ENCODE results near the gene LAMA3.

LAMA3 gene

DNA sequence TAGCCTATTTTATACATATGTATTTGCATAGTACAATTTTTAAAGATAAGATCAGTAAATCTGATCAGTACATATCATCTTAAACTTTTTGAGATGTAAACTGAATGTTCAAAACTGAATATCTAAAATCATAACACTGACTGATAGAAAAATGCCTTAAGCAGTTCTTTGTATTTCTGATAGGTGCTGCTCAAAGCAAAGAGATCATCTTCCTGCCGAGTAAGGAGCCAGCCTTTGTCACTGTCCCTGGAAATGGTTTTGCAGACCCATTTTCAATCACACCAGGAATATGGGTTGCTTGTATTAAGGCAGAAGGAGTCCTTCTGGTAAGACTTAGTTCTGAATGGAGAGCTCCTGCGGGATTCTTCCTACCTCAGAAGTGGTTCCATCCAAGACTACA lies 135.0 kb downstream of the LAMA3 start:
- DNase-seq (ENCODE audit: low read depth in 3 of 3): no peak

DNA sequence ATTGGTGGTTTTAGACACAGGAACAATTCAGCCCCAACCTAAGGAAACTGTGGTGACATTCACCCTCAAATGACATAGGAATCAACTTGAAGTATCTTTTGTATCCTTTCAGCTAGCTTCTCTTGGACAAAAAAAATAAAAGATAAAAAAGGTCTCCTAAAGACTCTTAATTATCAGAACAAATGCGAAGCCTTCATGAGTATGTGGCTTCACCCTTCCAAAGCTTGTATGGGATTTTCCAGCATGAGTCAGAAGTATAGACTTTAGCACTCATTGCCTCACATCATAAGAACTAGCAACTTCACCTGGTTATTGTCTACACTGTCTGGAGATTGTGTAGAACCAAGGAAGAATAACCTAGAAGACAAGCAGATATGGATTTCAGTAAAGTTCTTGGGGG lies 135.4 kb downstream of the LAMA3 start:
- DNase-seq (ENCODE audit: low read depth in 3 of 3): no peak

DNA sequence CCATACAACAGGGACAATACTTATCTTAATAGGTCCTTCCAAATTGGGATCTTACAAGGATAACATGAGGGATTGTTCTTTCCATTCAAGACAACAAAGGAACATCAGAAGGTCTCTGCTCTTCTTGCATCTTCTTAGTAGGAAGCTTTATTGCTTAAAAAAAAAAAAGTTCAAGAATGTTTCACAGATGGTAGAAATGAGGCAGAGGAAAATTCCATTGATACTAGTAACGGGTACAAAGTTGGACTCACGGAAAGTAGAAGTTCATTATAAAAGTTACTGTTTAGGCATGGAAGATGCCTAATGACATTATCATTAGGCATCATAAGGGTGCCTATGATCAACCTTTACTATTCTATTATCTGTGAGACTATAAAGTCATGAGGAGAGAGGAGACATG lies 136.2 kb downstream of the LAMA3 start:
- DNase-seq (ENCODE audit: low read depth in 3 of 3): no peak

DNA sequence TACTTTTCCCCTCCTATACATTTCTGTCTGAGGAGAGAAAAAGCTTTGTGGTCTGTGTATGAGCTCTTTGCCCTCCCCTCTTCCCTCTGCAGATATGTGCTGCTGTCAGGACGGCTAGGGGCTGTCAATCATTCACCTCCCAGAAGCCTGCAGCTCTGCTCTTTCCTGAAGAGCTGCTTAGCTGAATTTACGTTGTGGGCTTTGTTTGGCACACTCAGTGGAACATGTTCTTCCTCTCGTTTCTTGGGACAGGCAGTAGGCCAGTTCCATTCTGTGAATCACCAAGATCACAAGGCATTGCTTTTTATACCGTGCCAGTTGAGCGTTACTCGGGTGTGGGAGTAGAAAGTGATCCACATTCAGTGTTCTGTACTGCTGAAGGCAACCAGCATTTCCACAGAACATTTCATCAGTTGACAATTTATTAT lies 136.7 kb downstream of the LAMA3 start:
- DNase-seq (ENCODE audit: low read depth in 3 of 3): no peak

DNA sequence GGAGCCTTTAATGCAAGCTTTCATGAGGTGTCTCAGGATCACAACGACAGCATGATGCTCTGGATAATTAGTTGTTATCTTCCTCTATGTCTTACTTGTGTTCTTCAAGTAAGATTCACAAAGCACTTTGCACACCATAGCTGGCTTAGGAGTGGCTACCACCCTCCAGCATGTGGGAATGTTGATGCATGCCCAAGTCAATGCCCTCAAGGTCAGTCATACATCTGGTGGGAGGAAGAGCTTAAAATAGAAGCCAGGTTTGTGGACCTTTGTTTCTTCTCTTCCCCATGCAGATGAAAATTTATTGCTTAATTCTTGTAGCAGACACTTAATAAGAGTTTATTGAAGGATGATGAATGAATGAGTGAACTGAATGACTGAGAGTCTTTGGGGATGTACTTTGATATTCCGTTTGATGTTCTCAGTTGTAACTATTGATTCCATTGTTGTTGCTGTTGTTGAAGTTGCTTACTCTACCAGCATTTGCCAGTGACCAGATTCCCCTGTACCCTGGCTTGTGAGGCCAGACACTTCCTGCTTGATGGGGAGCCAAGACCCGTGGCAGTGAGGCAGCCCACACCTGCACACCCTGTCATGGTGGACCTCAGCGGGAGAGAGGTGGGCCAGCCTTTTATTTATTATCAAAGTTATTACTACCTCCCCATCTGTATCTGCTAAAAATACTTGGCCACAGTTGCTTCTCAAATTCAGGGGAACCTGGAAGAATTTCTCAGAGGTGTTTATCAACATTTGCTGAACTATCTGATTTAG lies 137.8 kb downstream of the LAMA3 start:
- no peak for DNase-seq (ENCODE audit: low read depth in 3 of 3)

DNA sequence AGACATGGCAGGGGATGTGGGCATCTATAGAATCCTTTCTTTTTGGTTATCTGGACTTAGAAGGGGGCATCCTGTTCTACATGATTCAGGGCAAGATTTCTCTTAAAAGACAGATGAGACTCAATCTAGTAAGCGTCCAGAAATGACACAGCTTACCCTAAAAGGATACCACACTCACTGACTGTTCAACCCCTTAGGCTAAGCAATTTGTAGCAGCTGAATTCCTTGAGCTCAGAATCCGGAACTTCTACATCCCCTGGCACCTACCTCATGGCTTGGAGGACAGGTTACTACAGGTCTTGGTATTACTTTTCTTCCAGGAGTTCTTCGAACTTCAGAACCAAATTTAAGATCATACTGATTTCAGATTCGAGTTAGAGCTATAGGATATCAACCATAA lies 138.4 kb downstream of the LAMA3 start:
- no peak for DNase-seq (ENCODE audit: low read depth in 3 of 3)

DNA sequence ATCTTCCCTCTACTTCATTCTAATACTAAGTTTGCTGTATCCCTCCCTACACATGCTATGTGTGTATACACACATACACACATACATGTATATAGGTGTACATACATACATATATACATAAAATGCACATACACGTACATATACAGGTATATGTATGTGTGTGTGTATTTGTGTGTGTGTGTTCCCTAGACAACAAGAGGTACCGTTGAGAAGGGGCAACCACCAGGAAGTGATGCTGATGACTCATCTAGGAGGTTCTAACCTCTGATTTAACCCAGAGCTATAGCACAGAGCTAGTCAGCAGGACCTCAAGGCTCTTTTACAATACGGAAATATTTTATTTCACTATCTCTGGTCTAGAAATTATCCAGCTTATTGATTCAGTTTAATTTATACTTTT lies 139.2 kb downstream of the LAMA3 start:
- DNase-seq (ENCODE audit: low read depth in 3 of 3): no peak

DNA sequence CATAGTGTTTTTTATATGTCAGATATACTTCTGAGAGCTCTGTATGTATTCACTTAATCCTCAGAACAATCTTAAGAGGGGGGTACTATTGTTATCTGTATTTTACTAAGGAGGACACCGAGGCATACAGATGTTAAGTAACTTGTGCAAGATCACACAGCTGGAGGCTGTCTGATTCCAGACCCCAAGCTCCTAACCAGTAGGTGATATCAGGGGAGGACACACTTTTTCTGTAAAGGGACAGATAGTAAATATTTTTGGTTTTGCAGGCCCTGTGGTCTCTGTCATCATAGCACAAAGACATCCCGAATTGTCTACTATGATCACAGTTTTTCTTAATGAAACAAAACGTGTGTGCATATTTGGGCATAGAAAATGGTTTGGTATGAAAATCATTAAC lies 143.7 kb downstream of the LAMA3 start:
- no peak for DNase-seq (ENCODE audit: low read depth in 3 of 3)

DNA sequence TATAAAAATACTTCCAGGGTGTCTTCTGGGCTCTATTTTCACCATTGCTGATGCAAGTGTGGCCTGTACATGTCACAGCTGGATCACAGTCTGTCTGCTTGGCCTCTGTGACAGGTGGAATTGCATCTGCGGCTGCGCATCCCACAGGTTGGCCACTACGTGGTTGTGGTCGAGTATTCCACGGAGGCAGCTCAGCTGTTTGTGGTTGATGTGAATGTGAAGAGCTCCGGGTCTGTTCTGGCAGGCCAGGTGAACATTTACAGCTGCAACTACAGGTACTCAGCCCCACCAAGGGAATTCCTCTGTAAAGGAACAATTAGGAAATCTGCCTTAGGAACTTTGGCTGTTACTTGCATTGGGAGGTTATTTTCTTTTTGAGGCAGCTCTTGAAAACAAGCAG lies 144.5 kb downstream of the LAMA3 start:
- DNase-seq (ENCODE audit: low read depth in 3 of 3): no peak

DNA sequence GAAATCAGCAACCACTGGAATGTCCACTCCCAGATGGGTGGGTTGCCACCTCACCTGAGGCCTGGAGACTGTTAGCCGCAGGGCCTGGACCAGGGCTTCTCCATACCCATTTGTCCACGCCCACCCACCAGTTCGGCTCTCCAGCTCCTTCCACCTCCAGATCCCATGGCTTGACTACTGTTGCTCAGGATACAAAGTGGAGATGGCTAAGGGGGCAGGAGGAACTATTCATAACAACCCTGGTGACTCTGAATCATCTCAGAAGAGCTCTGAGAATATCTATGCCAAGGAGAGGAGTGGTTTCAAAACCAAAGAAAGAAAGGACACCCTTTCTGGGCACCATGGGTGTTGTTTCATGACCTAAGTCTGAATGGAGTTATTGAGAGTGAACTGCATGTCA lies 145.8 kb downstream of the LAMA3 start:
- no peak for DNase-seq (ENCODE audit: low read depth in 3 of 3)

DNA sequence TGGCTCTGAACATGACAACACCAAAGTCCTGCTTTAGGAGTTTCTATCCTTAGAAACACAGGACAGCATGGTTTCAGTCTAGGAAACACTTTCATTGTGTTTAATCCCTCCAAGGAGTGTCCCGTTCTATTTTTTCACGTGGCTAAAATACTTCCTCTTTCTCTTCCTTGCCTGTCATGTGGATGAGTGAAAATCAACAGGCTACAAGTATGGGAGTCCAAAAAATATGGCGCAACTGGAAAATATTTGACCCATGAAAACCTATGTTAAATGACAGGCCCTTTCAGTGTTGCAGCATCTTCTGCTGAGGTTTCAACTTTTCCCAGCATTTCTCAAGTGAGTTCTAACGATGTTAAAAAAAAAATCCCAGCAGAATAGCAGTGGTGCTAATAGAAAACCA lies 146.3 kb downstream of the LAMA3 start:
- DNase-seq (ENCODE audit: low read depth in 3 of 3): no peak

DNA sequence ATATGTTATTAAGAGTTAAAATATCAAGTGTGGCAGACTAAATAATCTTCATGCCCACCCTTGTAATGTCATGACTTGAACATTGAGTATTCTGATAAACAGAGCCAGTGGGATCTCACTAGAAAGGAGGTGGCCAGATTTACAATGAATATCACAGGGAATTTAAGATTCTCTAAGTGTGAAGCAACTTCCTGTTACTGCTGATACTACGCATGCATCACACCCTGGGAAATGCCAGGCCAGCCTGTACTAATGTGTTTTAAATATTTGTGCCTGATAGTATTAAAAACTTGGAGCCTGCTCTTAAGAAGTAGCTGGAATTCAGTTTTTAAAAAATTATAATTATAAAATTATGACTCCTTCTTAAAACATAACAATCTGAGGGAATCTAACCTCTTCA lies 148.3 kb downstream of the LAMA3 start:
- DNase-seq (ENCODE audit: low read depth in 3 of 3): no peak

DNA sequence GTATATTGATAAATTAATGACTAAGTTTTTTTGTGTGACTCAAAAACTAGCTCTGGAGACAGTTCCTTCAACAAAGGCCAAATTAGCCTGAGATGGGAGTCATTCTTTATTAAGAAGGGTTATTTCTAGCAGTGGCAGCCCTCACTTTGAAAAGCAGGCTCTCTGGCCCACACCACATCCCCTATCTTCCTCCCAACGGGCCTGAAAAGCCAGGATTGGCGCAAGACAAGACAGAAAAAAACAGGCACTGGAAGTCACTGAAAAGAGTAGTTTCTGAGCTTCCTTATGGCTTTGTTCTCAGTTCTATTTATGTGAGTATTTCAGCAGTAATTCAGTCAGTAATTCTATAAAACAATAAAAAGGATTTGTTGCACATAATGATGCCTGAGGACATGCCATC lies 149.0 kb downstream of the LAMA3 start:
- no peak for DNase-seq (ENCODE audit: low read depth in 3 of 3)

DNA sequence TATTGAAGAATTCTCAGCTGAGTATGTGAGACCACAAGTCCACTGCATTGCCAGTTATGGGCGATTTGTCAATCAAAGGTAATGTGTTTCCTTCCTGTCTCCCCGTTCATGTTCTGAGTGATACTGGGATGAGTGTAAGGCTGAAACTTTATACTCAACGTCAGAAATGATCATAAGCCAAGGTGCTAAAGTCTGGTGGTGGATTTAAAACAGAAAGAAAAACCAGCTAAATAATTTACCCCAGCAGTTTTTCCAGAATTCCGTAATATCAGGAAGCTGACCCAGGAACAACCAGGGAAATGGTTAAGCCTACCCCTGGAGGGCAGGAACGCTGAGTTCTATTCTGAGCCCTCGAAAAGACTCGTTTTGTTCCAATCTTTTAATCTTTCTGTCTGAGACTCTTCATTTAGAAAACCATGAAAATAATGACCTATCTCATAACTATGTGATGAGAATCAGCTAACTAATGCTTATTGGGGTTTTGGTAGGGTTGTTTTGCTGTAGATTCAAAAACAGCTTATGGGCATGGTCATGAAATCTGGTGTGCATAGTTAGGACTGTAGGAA lies 149.6 kb downstream of the LAMA3 start:
- DNase-seq (ENCODE audit: low read depth in 3 of 3): no peak

DNA sequence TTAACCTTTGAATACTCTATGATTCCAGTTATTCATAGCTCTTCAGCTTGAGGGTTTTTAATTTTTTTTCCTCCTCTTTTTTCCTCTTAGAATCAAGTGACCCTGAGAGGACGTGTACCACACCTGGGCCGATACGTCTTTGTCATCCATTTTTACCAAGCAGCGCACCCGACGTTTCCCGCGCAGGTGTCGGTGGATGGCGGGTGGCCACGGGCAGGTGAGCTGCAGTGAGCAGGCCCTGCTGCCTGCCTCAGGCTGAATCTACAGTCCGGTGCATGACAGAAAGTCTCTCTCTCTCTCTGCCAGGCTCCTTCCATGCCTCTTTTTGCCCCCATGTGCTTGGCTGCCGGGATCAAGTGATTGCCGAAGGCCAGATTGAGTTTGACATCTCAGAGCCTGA lies 153.1 kb downstream of the LAMA3 start:
- DNase-seq (ENCODE audit: low read depth in 3 of 3): no peak

DNA sequence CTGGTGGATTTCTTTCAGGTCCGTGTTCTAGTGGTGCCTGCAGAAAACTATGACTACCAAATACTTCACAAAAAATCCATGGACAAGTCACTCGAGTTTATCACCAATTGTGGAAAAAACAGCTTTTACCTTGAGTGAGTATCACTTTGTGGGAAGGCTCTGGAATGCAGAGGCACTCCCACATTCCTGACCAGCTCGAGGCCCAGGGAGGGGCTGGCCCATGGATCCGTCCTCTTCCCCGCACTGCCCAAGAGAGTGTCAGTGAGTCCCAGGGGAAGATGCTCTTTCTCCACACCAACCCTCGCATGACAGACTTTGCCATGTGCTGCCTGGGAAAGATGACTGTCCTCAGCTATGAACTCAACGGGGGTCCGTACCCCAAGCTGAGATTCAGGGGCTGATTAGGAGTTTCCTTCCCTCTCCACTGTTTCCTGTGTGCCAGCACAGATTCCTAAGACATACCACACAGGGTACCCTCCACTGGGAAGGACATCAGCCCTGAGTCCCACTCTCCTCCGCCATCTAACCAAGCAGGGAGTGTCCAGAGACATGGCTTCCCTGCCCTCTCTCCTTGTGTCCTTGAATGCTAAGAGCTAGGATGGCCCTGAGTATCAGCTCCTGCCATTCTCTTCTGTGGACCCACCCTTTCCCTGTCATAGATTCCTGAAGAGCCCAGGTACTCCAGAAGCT lies 155.9 kb downstream of the LAMA3 start:
- no peak for DNase-seq (ENCODE audit: low read depth in 3 of 3)

DNA sequence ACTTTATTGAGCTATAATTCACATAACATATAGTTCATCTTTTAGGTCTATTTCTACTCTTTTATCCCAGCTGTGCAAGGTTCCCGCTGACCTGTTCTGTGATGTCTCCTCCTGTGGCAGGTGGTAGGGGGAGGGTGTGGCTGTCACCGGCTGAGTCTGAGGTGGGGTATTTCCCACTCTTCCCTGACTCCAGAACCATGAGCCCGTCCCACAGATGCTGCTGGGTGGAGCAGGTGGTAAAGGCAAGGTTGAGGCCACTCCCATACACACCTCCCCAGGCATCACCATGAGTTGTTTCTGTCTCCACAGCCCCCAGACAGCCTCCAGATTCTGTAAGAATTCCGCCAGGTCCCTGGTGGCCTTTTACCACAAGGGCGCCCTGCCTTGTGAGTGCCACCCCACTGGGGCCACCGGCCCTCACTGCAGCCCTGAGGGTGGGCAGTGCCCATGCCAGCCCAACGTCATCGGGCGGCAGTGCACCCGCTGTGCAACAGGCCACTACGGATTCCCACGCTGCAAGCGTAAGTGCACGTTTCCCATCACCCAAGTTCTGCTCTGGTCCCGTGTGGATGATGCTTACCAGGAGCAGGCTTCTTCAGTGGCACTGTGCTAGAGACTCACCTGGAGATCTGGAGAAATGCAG lies 156.9 kb downstream of the LAMA3 start:
- no peak for DNase-seq (ENCODE audit: low read depth in 3 of 3)

DNA sequence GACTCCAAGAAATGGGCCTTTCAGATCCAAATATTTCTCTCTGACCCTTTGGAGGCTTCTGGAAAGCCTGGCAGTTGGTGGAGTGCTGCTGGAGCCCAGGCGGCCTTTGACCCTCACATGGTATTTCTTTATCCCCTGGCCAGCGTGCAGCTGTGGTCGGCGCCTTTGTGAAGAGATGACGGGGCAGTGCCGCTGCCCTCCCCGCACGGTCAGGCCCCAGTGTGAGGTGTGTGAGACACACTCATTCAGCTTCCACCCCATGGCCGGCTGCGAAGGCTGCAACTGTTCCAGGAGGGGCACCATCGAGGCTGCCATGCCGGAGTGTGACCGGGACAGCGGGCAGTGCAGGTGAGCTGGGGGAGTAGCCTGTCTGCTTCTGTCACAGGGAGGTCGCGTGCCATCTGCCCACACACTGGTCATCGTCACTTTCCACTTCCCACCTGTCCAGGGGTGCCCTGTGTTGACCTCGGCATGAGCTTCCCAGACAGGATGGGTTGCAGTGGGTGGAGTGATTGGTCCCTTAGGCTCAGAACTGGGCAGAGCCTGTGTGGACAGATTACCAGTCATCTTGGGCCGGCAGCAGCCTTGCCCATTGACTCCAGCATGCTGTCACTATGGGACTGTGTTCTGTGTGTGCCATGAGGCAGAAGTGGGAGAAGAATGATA lies 158.2 kb downstream of the LAMA3 start:
- DNase-seq (ENCODE audit: low read depth in 3 of 3): no peak

DNA sequence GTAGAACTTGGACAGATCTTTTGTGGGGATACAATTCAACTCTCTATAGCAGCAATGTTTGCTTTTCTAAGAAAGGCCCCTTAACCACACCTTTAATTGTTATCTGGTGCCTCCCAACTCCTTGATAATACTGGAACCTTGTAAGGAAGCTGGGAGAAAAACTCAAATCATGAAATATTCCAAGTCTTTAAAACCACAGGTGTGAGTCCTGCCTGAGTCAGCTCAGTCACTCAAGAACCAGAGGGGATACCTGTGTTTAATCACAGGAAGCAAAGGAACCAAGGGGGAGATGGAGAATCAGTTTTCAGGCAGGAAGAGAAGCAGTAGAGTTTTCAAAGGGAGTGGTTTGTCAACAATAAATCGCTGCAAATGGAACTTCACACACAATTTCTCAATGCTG lies 159.9 kb downstream of the LAMA3 start:
- no peak for DNase-seq (ENCODE audit: low read depth in 3 of 3)

DNA sequence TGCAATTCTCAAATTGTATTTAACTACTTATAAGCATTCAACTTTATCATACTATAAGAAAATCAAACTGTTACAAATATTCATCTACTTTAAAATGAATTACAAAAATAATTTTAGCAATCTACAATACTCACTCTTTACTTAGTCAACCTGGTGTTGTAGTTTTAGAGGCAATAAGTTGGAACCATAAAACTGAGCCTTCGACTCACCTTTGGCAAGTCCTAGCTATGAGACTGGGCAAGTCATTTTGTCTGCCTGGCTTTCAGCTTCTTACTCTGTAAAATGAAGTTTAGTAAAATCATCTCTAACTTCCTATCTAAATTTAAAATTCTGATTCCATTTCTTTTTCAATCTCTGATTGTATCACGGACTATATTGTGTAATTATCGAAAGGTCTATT lies 161.0 kb downstream of the LAMA3 start:
- DNase-seq (ENCODE audit: low read depth in 3 of 3): no peak

DNA sequence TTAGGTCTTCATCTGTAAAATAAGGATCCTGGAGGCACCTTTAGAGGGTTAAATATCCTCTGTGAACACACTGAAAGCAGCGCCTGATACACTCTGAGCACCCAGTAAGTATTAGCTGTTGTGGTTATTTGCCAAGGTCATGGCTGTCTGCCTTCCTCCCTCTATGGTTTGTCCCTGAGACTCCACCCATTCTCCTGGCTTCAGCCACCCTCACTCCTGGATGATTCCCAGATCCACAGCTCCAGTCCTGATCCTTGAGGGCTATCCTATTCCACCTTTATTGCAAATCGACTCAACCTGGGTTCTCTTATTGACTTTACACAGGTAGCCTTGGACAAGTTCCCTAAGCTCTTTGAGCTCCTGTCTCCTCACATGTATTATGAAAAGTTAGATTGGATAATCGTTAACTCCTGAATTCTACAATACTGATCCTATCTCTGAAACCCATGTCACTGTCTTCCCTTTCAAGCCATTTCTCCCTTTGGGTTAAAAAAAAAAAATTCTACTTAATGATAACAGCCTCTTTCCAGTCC lies 162.3 kb downstream of the LAMA3 start:
- DNase-seq (ENCODE audit: low read depth in 3 of 3): no peak

Data from stimulated activated CD4-positive, alpha-beta T cell treated with anti-CD3 and anti-CD28 coated beads, TNF-alpha, amount 100 ng/mL, for 24 hours (primary cell).